IPS-18a (cell line): ENCODE results near the gene CERS1.
A peak's percentile ranks its signal among the peaks of the same experiment; 100 is the strongest.
"Not testable (repeated sequence)": the region's sequence is repeated elsewhere in the genome, so short reads cannot be mapped to it uniquely, and the experiment has no call there.

ENCODE experiments used
- H3K27ac ChIP-seq: one replicate; pipeline ENCODE4 v1.5.1; 2013; ENCODE audit warnings: low read length
- H3K27me3 ChIP-seq: one replicate; pipeline ENCODE4 v1.6.1; 2013; ENCODE audit warnings: mild to moderate bottlenecking, low read length; ENCODE audit not compliant: control insufficient read depth, insufficient read depth
- H3K36me3 ChIP-seq: one replicate; pipeline ENCODE4 v1.6.1; 2013; ENCODE audit warnings: low read depth, low read length; ENCODE audit not compliant: control insufficient read depth
- H3K4me1 ChIP-seq: one replicate; pipeline ENCODE4 v1.6.1; 2013; ENCODE audit warnings: low read depth, low read length; ENCODE audit not compliant: control insufficient read depth
- H3K4me3 ChIP-seq: one replicate; pipeline ENCODE4 v1.5.1; 2013; ENCODE audit warnings: low read length
- H3K9ac ChIP-seq: one replicate; pipeline ENCODE4 v1.6.1; 2013; ENCODE audit warnings: mild to moderate bottlenecking, low read length, moderate library complexity
- H3K9me3 ChIP-seq: one replicate; pipeline ENCODE4 v1.6.1; 2013; ENCODE audit warnings: low read depth, low read length; ENCODE audit not compliant: control insufficient read depth

The CERS1 gene

GRCh38 chr19:18931316-18932162, 35.6 kb upstream of the CERS1 start:
- H3K27me3 ChIP-seq: no peaks in the 10 kb centered on the region
- H3K9me3 ChIP-seq: no peaks in the 10 kb centered on the region
- H3K36me3 ChIP-seq: peaks cover 13% of the 10 kb centered on the region
- no peaks in the 10 kb centered on the region for H3K4me1 ChIP-seq
- H3K9ac ChIP-seq: no peak overlapping the region
- no peak overlapping the region for H3K4me3 ChIP-seq
- H3K27ac ChIP-seq: no peak overlapping the region

- Histone ChIP-seq H3K4me3 (no peak overlapping the region), H3K27ac (no peak overlapping the region), H3K27me3 (no peaks in the 10 kb centered on the region), H3K4me1 (no peaks in the 10 kb centered on the region), H3K36me3 (peaks cover 17% of the 10 kb centered on the region), H3K9me3 (no peaks in the 10 kb centered on the region), H3K9ac (no peak overlapping the region)
These were observed 33.4 kb upstream of the CERS1 start for GRCh38 chr19:18929311-18929710.

- Histone ChIP-seq H3K27ac (no peak overlapping the region), H3K4me1 (no peaks in the 10 kb centered on the region), H3K27me3 (no peaks in the 10 kb centered on the region), H3K9me3 (no peaks in the 10 kb centered on the region), H3K9ac (no peak overlapping the region), H3K36me3 (peaks cover 16% of the 10 kb centered on the region), H3K4me3 (no peak overlapping the region)
These were observed 32.3 kb upstream of the CERS1 start for GRCh38 chr19:18928018-18928805.

GRCh38 chr19:18924684-18925213, 28.8 kb upstream of the CERS1 start:
- Histone ChIP-seq H3K4me3 (no peak overlapping the region), H3K4me1 (no peaks in the 10 kb centered on the region), H3K27me3 (no peaks in the 10 kb centered on the region), H3K9ac (no peak overlapping the region), H3K36me3 (peaks cover 32% of the 10 kb centered on the region), H3K27ac (no peak overlapping the region), H3K9me3 (no peaks in the 10 kb centered on the region)

- Histone ChIP-seq H3K9ac (no peak overlapping the region), H3K9me3 (no peaks in the 10 kb centered on the region), H3K27ac (no peak overlapping the region), H3K36me3 (peaks cover 24% of the 10 kb centered on the region), H3K4me3 (no peak overlapping the region), H3K27me3 (no peaks in the 10 kb centered on the region), H3K4me1 (no peaks in the 10 kb centered on the region)
These were observed 26.4 kb upstream of the CERS1 start for GRCh38 chr19:18922228-18922985.

GRCh38 chr19:18921593-18921992, 25.6 kb upstream of the CERS1 start:
- Histone ChIP-seq H3K27me3 (no peaks in the 10 kb centered on the region), H3K27ac (no peak overlapping the region), H3K4me3 (no peak overlapping the region), H3K36me3 (peaks cover 24% of the 10 kb centered on the region), H3K9me3 (no peaks in the 10 kb centered on the region), H3K4me1 (no peaks in the 10 kb centered on the region), H3K9ac (no peak overlapping the region)

GRCh38 chr19:18920400-18920799, 24.4 kb upstream of the CERS1 start:
- H3K9ac ChIP-seq: peak overlapping the region; percentile 75
- H3K27ac ChIP-seq: no peak overlapping the region
- no peaks in the 10 kb centered on the region for H3K4me1 ChIP-seq
- peak overlapping the region; percentile 78 for H3K4me3 ChIP-seq
- H3K9me3 ChIP-seq: no peaks in the 10 kb centered on the region
- H3K36me3 ChIP-seq: peaks cover 21% of the 10 kb centered on the region
- H3K27me3 ChIP-seq: no peaks in the 10 kb centered on the region

GRCh38 chr19:18919900-18920214, 23.9 kb upstream of the CERS1 start:
- Histone ChIP-seq H3K36me3 (peaks cover 21% of the 10 kb centered on the region), H3K4me1 (no peaks in the 10 kb centered on the region), H3K27ac (no peak overlapping the region)

GRCh38 chr19:18919086-18919899, 23.3 kb upstream of the CERS1 start, which contains the start of the genes COPE and DDX49:
Gene COPE (minus strand): TSS chr19:18919387. CDS start chr19:18919348, 39 bp downstream.
Gene DDX49 (plus strand): TSS chr19:18919715. CDS start chr19:18919742, 27 bp downstream.
- Histone ChIP-seq H3K27ac (peak within 1 kb of the TSS; percentile 38), H3K27me3 (no peaks in the 10 kb centered on the region), H3K4me1 (no peaks in the 10 kb centered on the region), H3K4me3 (peak within 1 kb of the TSS; percentile 78), H3K36me3 (peaks cover 17% of the 10 kb centered on the region), H3K9me3 (no peaks in the 10 kb centered on the region), H3K9ac (peak within 1 kb of the TSS; percentile 78)

More at GRCh38 chr19:18919900-18920214, 23.9 kb upstream of the CERS1 start:
- Histone ChIP-seq H3K4me3 (peak overlapping the region; percentile 78), H3K27me3 (no peaks in the 10 kb centered on the region), H3K9me3 (no peaks in the 10 kb centered on the region), H3K9ac (peak overlapping the region; percentile 75)

GRCh38 chr19:18917593-18917992, 21.6 kb upstream of the CERS1 start:
- H3K9ac ChIP-seq, H3K27me3 ChIP-seq, H3K4me3 ChIP-seq, H3K4me1 ChIP-seq, H3K9me3 ChIP-seq, H3K27ac ChIP-seq: not testable (repeated sequence)
- peaks cover 11% of the 10 kb centered on the region for H3K36me3 ChIP-seq
